ENCODE measurements around the gene TP63.

DNA sequence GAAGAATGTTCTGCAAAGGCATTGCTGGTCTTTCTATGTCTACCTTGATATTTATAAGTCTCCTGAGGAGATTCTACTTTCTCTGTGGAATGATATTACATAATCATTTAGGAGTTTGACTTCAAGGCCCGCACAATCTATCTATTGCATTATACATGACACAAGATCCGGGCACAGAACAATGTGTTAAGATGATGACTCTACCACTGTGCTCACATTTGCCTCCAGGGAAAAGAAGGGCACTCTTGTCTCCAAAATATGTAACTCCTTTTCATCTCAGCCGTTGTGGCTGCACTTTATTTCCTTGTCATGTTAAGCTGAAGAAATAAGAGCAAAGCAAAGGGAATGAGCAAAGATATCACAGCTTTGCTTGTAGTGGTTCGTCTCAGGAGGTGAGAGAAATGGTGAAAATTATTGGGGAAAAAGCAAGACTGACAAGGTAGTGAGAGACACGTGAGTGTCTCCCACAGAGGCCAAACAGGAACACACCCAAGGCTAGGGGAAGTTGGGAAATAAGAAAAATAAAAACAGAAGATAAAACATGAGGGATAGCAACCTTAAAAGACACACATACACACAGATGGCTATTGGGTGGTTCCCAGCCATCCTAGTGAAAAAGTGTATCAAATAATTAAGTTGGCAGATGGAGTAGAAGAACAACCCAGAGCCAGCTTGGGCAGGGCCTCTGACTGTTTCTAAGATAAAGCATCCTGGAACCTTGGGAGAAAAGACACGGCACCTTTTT, 305.2 kb downstream of the TP63 start:
- TF ChIP-seq, protein P1, sequence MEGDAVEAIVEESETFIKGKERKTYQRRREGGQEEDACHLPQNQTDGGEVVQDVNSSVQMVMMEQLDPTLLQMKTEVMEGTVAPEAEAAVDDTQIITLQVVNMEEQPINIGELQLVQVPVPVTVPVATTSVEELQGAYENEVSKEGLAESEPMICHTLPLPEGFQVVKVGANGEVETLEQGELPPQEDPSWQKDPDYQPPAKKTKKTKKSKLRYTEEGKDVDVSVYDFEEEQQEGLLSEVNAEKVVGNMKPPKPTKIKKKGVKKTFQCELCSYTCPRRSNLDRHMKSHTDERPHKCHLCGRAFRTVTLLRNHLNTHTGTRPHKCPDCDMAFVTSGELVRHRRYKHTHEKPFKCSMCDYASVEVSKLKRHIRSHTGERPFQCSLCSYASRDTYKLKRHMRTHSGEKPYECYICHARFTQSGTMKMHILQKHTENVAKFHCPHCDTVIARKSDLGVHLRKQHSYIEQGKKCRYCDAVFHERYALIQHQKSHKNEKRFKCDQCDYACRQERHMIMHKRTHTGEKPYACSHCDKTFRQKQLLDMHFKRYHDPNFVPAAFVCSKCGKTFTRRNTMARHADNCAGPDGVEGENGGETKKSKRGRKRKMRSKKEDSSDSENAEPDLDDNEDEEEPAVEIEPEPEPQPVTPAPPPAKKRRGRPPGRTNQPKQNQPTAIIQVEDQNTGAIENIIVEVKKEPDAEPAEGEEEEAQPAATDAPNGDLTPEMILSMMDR (IDR thresholded peaks at IDR 0.05): no peak
- TF ChIP-seq ZFX (IDR thresholded peaks at IDR 0.05; ENCODE audit: borderline replicate concordance): no peak
